Muscle of back (tissue), 11 donors: ENCODE results near the gene ASIC4. TPM values are rescaled to one million over a fixed set of nuclear protein-coding genes. Genes with fewer than 3 reads are reported as not detected.

Experiments used
- DNase-seq, 3 donors: peaks; one replicate each; pipeline versions ENCODE4 v3.0.0 to v3.0.0-alpha.2; 2013
- polyA plus RNA-seq, 10 donors: library from polyadenylated mRNA; unstranded; fragments of 120-200 nt; gene quantifications; one replicate each; pipeline ENCODE4 v1.2.1, GENCODE V29; 2013; ENCODE audit not compliant: insufficient read length in 10 of 10

The ASIC4 gene
- polyA plus RNA-seq, 10 donors, result 0.15 to 0.70 (median 0.34) TPM

GRCh38 chr2:219478916-219479315, 35.4 kb upstream of the ASIC4 start:
- no peak for DNase-seq

- DNase-seq, result no peak
Measured at GRCh38 chr2:219480004-219480403, 34.3 kb upstream of the ASIC4 start.

- DNase-seq, result no peak
Measured at GRCh38 chr2:219482674-219483405, 31.4 kb upstream of the ASIC4 start.

GRCh38 chr2:219483451-219484342, 30.6 kb upstream of the ASIC4 start:
- no peak for DNase-seq

- peak in 1 of 3 donors; percentile 76 for DNase-seq
Measured at GRCh38 chr2:219484343-219485200, 29.7 kb upstream of the ASIC4 start.

- no peak for DNase-seq
Measured at GRCh38 chr2:219485201-219485580, 29.1 kb upstream of the ASIC4 start.

GRCh38 chr2:219486380-219486959, 27.8 kb upstream of the ASIC4 start:
- DNase-seq, result no peak

GRCh38 chr2:219488149-219488843, 26.0 kb upstream of the ASIC4 start:
- no peak for DNase-seq

- DNase-seq, result no peak
Measured at GRCh38 chr2:219488844-219489194, 25.5 kb upstream of the ASIC4 start.

- no peak for DNase-seq
Measured at GRCh38 chr2:219489315-219489714, 25.0 kb upstream of the ASIC4 start.

GRCh38 chr2:219490186-219490585, 24.1 kb upstream of the ASIC4 start:
- no peak for DNase-seq

- no peak for DNase-seq
Measured at GRCh38 chr2:219490600-219491130, 23.6 kb upstream of the ASIC4 start.

GRCh38 chr2:219491278-219491963, 22.9 kb upstream of the ASIC4 start:
- no peak for DNase-seq

GRCh38 chr2:219492575-219492974, 21.7 kb upstream of the ASIC4 start:
- DNase-seq, result no peak

GRCh38 chr2:219493086-219493485, 21.2 kb upstream of the ASIC4 start:
- no peak for DNase-seq

GRCh38 chr2:219494952-219495530, 19.2 kb upstream of the ASIC4 start:
- no peak for DNase-seq

- peak; percentile 62 to 77 (median 64) for DNase-seq
Measured at GRCh38 chr2:219495531-219496122, 18.7 kb upstream of the ASIC4 start.

GRCh38 chr2:219496247-219496824, 17.9 kb upstream of the ASIC4 start:
- no peak for DNase-seq
